ENCODE measurements around the gene FOXS1. TPM values are rescaled to one million over a fixed set of nuclear protein-coding genes. Genes with fewer than 3 reads are reported as not detected.
A peak's percentile ranks its signal among the peaks of the same experiment; 100 is the strongest.

FOXS1 gene
- total RNA-seq, 2 experiments from 2014 or later = not detected

GRCh38 chr20:31883829-31884228 lies 38.4 kb upstream of the FOXS1 start:
- DNase-seq (ENCODE audit: low spot score) = no peak
- intact Hi-C loops (cut with micrococcal nuclease; ENCODE audit: unreplicated experiment) = no loop called here
- no peaks in the 10 kb centered on the region for H3K36me3 ChIP-seq (ENCODE audit: insufficient read depth, low read length)
- H3K9me3 ChIP-seq (ENCODE audit: low read length) = no peaks in the 10 kb centered on the region
- H3K4me2 ChIP-seq (ENCODE audit: low read length) = no peak overlapping the region
- no peak overlapping the region for H3K27ac ChIP-seq (ENCODE audit: low read depth, low read length, poor library complexity, severe bottlenecking)
- H3K4me1 ChIP-seq (ENCODE audit: insufficient read depth, low read length, poor library complexity, severe bottlenecking) = peaks cover 5% of the 10 kb centered on the region
- BruUV-seq (replicated peaks) = no TSS peak
- H3K79me2 ChIP-seq (ENCODE audit: insufficient read depth, low read depth, low read length) = no peaks in the 10 kb centered on the region
- H3K9me2 ChIP-seq (ENCODE audit: insufficient read depth, low read length) = no peaks in the 10 kb centered on the region
- H2AFZ ChIP-seq (ENCODE audit: low read length) = no peak overlapping the region
- CTCF ChIA-PET (ENCODE audit: unreplicated experiment) = no interaction called here
- no peaks in the 10 kb centered on the region for H4K20me1 ChIP-seq (ENCODE audit: insufficient read depth, low read length)
- no peak overlapping the region for H3K4me3 ChIP-seq (ENCODE audit: low read depth, low read length, poor library complexity, severe bottlenecking)
- no peak for TF ChIP-seq EZH2phosphoT487 (IDR thresholded peaks at IDR 0.05; ENCODE audit: borderline replicate concordance, low read depth, low read length)
- POLR2A ChIA-PET = no interaction called here

GRCh38 chr20:31881945-31882344 lies 36.5 kb upstream of the FOXS1 start:
- no peak overlapping the region for H3K27ac ChIP-seq (ENCODE audit: low read depth, low read length, poor library complexity, severe bottlenecking)
- TF ChIP-seq CTCF (conservative IDR thresholded peaks at IDR 0.05; ENCODE audit: low read length) (no peak), EZH2phosphoT487 (IDR thresholded peaks at IDR 0.05; ENCODE audit: borderline replicate concordance, low read depth, low read length) (no peak)
- peaks cover 5% of the 10 kb centered on the region for H3K4me1 ChIP-seq (ENCODE audit: insufficient read depth, low read length, poor library complexity, severe bottlenecking)
- BruUV-seq (replicated peaks) = no TSS peak
- POLR2A ChIA-PET = no interaction called here
- H3K4me2 ChIP-seq (ENCODE audit: low read length) = no peak overlapping the region
- no peaks in the 10 kb centered on the region for H3K9me2 ChIP-seq (ENCODE audit: insufficient read depth, low read length)
- DNase-seq (ENCODE audit: low spot score) = no peak
- H3K79me2 ChIP-seq (ENCODE audit: insufficient read depth, low read depth, low read length) = no peaks in the 10 kb centered on the region
- H3K4me3 ChIP-seq (ENCODE audit: low read depth, low read length, poor library complexity, severe bottlenecking) = no peak overlapping the region
- H2AFZ ChIP-seq (ENCODE audit: low read length) = no peak overlapping the region
- no peaks in the 10 kb centered on the region for H3K36me3 ChIP-seq (ENCODE audit: insufficient read depth, low read length)
- H4K20me1 ChIP-seq (ENCODE audit: insufficient read depth, low read length) = no peaks in the 10 kb centered on the region
- intact Hi-C loops (cut with micrococcal nuclease; ENCODE audit: unreplicated experiment) = no loop called here
- CTCF ChIA-PET (ENCODE audit: unreplicated experiment) = no interaction called here
- no peaks in the 10 kb centered on the region for H3K9me3 ChIP-seq (ENCODE audit: low read length)

GRCh38 chr20:31879143-31879987 lies 34.0 kb upstream of the FOXS1 start:
- Histone ChIP-seq H3K79me2 (ENCODE audit: insufficient read depth, low read depth, low read length) (no peaks in the 10 kb centered on the region), H3K4me2 (ENCODE audit: low read length) (peak overlapping the region; percentile 88), H3K36me3 (ENCODE audit: insufficient read depth, low read length) (no peaks in the 10 kb centered on the region), H4K20me1 (ENCODE audit: insufficient read depth, low read length) (no peaks in the 10 kb centered on the region), H3K27ac (ENCODE audit: low read depth, low read length, poor library complexity, severe bottlenecking) (no peak overlapping the region), H3K9me3 (ENCODE audit: low read length) (no peaks in the 10 kb centered on the region), H3K4me3 (ENCODE audit: low read depth, low read length, poor library complexity, severe bottlenecking) (peak overlapping the region; percentile 71), H3K4me1 (ENCODE audit: insufficient read depth, low read length, poor library complexity, severe bottlenecking) (peaks cover 5% of the 10 kb centered on the region), H3K9me2 (ENCODE audit: insufficient read depth, low read length) (no peaks in the 10 kb centered on the region), H2AFZ (ENCODE audit: low read length) (peak overlapping the region; percentile 93)
- BruUV-seq (replicated peaks) = no TSS peak
- intact Hi-C loops (cut with micrococcal nuclease; ENCODE audit: unreplicated experiment) = no loop called here
- CTCF ChIA-PET (ENCODE audit: unreplicated experiment) = interaction anchor here (0.8 kb wide), 1 partner anchor 26 kb away, joined by 3 read pairs; no protein-coding TSS in a partner anchor
- TF ChIP-seq EZH2phosphoT487 (IDR thresholded peaks at IDR 0.05; ENCODE audit: borderline replicate concordance, low read depth, low read length) (no peak), CTCF (conservative IDR thresholded peaks at IDR 0.05; ENCODE audit: low read length) (no peak)
- DNase-seq (ENCODE audit: low spot score) = peak; percentile 66
- POLR2A ChIA-PET = interaction anchor here (0.7 to 1.8 kb wide), 7 partner anchors 13 to 1167 kb away, joined by 3 to 12 read pairs (median 4); partner anchors contain the start of gene PDRG1
